HepG2 (cell line): ENCODE results near the gene SLC23A2. TPM values are rescaled to one million over a fixed set of nuclear protein-coding genes. Genes with fewer than 3 reads are reported as not detected.
A peak's percentile ranks its signal among the peaks of the same experiment; 100 is the strongest.

Source experiments
- ARID2 ChIP-seq: sonication (generic); formaldehyde crosslinking; IDR thresholded peaks from 2 replicates; pipeline ENCODE4 v1.8.1; 2022; ENCODE audit warnings: mild to moderate bottlenecking, missing genetic modification reagents, borderline replicate concordance
- CBX5 ChIP-seq: sonication (generic); formaldehyde crosslinking; IDR thresholded peaks from 2 replicates; pipeline ENCODE4 v1.4.0; 2020; ENCODE audit warnings: missing genetic modification reagents, borderline replicate concordance
- CHCHD3 ChIP-seq: sonication (generic); formaldehyde crosslinking; IDR thresholded peaks from 2 replicates; pipeline ENCODE4 v1.8.0; 2022; ENCODE audit warnings: mild to moderate bottlenecking, missing genetic modification reagents, moderate library complexity
- FLYWCH1 ChIP-seq: sonication (generic); formaldehyde crosslinking; IDR thresholded peaks from 2 replicates; pipeline ENCODE4 v1.8.1; 2023; ENCODE audit warnings: mild to moderate bottlenecking, missing genetic modification reagents
- FOXK1 ChIP-seq: sonication (generic); formaldehyde crosslinking; IDR thresholded peaks from 2 replicates; pipeline ENCODE4 v1.4.0; 2020; ENCODE audit warnings: low read depth, missing genetic modification reagents, borderline replicate concordance
- HES4 ChIP-seq: sonication (generic); formaldehyde crosslinking; IDR thresholded peaks from 2 replicates; pipeline ENCODE4 v1.9.0; 2021; ENCODE audit warnings: mild to moderate bottlenecking, missing genetic modification reagents, borderline replicate concordance
- HOXD1 ChIP-seq: sonication (generic); formaldehyde crosslinking; IDR thresholded peaks from 2 replicates; pipeline ENCODE4 v1.5.0; 2020; ENCODE audit warnings: missing genetic modification reagents
- MAFK ChIP-seq, 2 experiments: IDR thresholded peaks in 1 of 2; conservative IDR thresholded peaks in 1 of 2; 2 replicates each; pipeline ENCODE4 v1.6.1; 2011; ENCODE audit warnings: improper control_type of control experiment in 2 of 2, low read length in 2 of 2
- ONECUT2 ChIP-seq: sonication (generic); formaldehyde crosslinking; IDR thresholded peaks from 2 replicates; pipeline ENCODE4 v1.4.0; 2020; ENCODE audit warnings: missing genetic modification reagents
- PHB2 ChIP-seq: fragments of 450-650 bp; IDR thresholded peaks from 2 replicates; pipeline ENCODE4 v1.6.1; 2018; ENCODE audit not compliant: partially characterized antibody
- PHF5A ChIP-seq: IDR thresholded peaks from one replicate; pipeline ENCODE4 v1.6.1; 2018; ENCODE audit warnings: low read depth, missing genetic modification reagents; ENCODE audit not compliant: unreplicated experiment
- POLR2G ChIP-seq: fragments of 200-400 bp; formaldehyde crosslinking; IDR thresholded peaks from 2 replicates; pipeline ENCODE4 v1.6.1; 2018; ENCODE audit warnings: mild to moderate bottlenecking, low read depth, low read length, moderate library complexity
- REPIN1 ChIP-seq: sonication (generic); formaldehyde crosslinking; IDR thresholded peaks from 2 replicates; pipeline ENCODE4 v1.8.0; 2022; ENCODE audit warnings: missing genetic modification reagents, low read depth, mild to moderate bottlenecking, borderline replicate concordance
- STAG1 ChIP-seq: sonication (generic); formaldehyde crosslinking; IDR thresholded peaks from 2 replicates; pipeline ENCODE4 v1.4.0; 2020; ENCODE audit warnings: missing genetic modification reagents
- TARDBP ChIP-seq: sonication (generic); formaldehyde crosslinking; IDR thresholded peaks from 2 replicates; pipeline ENCODE4 v1.8.0; 2022; ENCODE audit warnings: mild to moderate bottlenecking, missing genetic modification reagents
- TFAP4 ChIP-seq: sonication (generic); IDR thresholded peaks from 2 replicates; pipeline ENCODE4 v1.6.1; 2016; ENCODE audit warnings: low read depth, borderline replicate concordance
- TFE3 ChIP-seq: IDR thresholded peaks from 2 replicates; pipeline ENCODE4 v1.6.1; 2016
- XRCC5 ChIP-seq: fragments of 200-400 bp; formaldehyde crosslinking; optimal IDR thresholded peaks from 2 replicates; pipeline ENCODE3; 2017; ENCODE audit warnings: mild to moderate bottlenecking, low read length
- ZBTB14 ChIP-seq: sonication (generic); formaldehyde crosslinking; IDR thresholded peaks from 2 replicates; pipeline ENCODE4 v1.4.0; 2020; ENCODE audit warnings: missing genetic modification reagents
- ZBTB38 ChIP-seq: sonication (generic); formaldehyde crosslinking; IDR thresholded peaks from 2 replicates; pipeline ENCODE4 v1.5.1; 2020; ENCODE audit warnings: mild to moderate bottlenecking, missing genetic modification reagents
- ZFY ChIP-seq: sonication (generic); formaldehyde crosslinking; IDR thresholded peaks from 2 replicates; pipeline ENCODE4 v1.4.0; 2020; ENCODE audit warnings: missing genetic modification reagents
- ZNF180 ChIP-seq: sonication (generic); formaldehyde crosslinking; IDR thresholded peaks from 2 replicates; pipeline ENCODE4 v1.4.0; 2020; ENCODE audit warnings: low read depth, missing genetic modification reagents, borderline replicate concordance
- ZNF207 ChIP-seq: fragments of 450-650 bp; IDR thresholded peaks from 2 replicates; pipeline ENCODE4 v1.6.1; 2016; ENCODE audit warnings: antibody characterized with exemption, borderline replicate concordance
- ZNF335 ChIP-seq: sonication (generic); formaldehyde crosslinking; IDR thresholded peaks from 2 replicates; pipeline ENCODE4 v1.4.0; 2020; ENCODE audit warnings: missing genetic modification reagents
- ZNF558 ChIP-seq: sonication (generic); formaldehyde crosslinking; IDR thresholded peaks from 2 replicates; pipeline ENCODE4 v1.9.0; 2022; ENCODE audit warnings: mild to moderate bottlenecking, missing genetic modification reagents, borderline replicate concordance
- ZNF563 ChIP-seq: sonication (generic); formaldehyde crosslinking; IDR thresholded peaks from 2 replicates; pipeline ENCODE4 v1.8.0; 2022; ENCODE audit warnings: mild to moderate bottlenecking, moderate library complexity, missing genetic modification reagents
- ZNF614 ChIP-seq: IDR thresholded peaks from 2 replicates; pipeline ENCODE4 v1.6.1; 2018; ENCODE audit warnings: missing biosample characterization, missing genetic modification reagents, inconsistent platforms, borderline replicate concordance
- ZNF766 ChIP-seq: sonication (generic); formaldehyde crosslinking; IDR thresholded peaks from 2 replicates; pipeline ENCODE4 v1.5.0; 2020; ENCODE audit warnings: missing genetic modification reagents, borderline replicate concordance
- polyA plus RNA-seq, 8 experiments: library from polyadenylated mRNA; depleted of rRNA in 3 of 8; stranded (reverse) in 7 of 8; unstranded in 1 of 8; fragments of >200 nt; fragmentation: Illumina TruSeq in 4 of 8; extraction: Trizol in 4 of 8; gene quantifications; 2 replicates each; pipeline versions ENCODE4 v1.2.1 to v1.2.3, GENCODE V29; 2011 to 2016; ENCODE audit warnings: low read depth in 4 of 8, missing spikeins in 1 of 8, mixed read lengths in 1 of 8; ENCODE audit not compliant: insufficient read depth in 1 of 8
- total RNA-seq, 5 experiments: library from RNA; depleted of rRNA; stranded (reverse); fragments of >200 nt; fragmentation: Illumina TruSeq; extraction: Trizol; gene quantifications; 2 replicates each; pipeline ENCODE4 v1.2.3, GENCODE V29; 2016; ENCODE audit warnings: low read depth in 1 of 5

Gene SLC23A2
- total and polyA plus RNA-seq, 2 of the 13 experiments (the other 11 are each of a cell fraction or from before 2014, with no cell fraction given) = 42.2 to 51.2 TPM

GRCh38 chr20:4937407-4938319 lies 63.6 kb downstream of the SLC23A2 start (continued):
- TF ChIP-seq ARID2 (CRISPR knock-in tag) (no peak), ZNF558 (CRISPR knock-in tag) (no peak), PHB2 (no peak), ZNF180 (CRISPR knock-in tag) (no peak), STAG1 (no peak; the same call in 1 of the 2 replicates), ZBTB38 (0 out of 2 replicates have a peak, but pooled peaks have one; percentile 7), FOXK1 (CRISPR knock-in tag) (peak; percentile 52; the same call in 1 of the 2 replicates), HOXD1 (no peak), XRCC5 (no peak), ZNF207 (no peak), TFAP4 (peak; percentile 99), FLYWCH1 (no peak), ZNF614 (CRISPR knock-in tag) (no peak), TARDBP (peak; percentile 28; the same call in 1 of the 2 replicates), ONECUT2 (CRISPR knock-in tag) (no peak), CBX5 (CRISPR knock-in tag) (no peak), HES4 (CRISPR knock-in tag) (no peak), ZNF766 (no peak), ZFY (peak; percentile 15; the same call in 1 of the 2 replicates), ZBTB14 (CRISPR knock-in tag) (no peak), TFE3 (CRISPR knock-in tag) (peak; percentile 28; the same call in 1 of the 2 replicates), REPIN1 (CRISPR knock-in tag) (no peak; the same call in 1 of the 2 replicates), POLR2G (no peak), ZNF335 (CRISPR knock-in tag) (no peak), MAFK (conservative IDR thresholded peaks at IDR 0.05 in 1 of 2, IDR thresholded peaks at IDR 0.05 in 1 of 2; ENCODE audit: low read length in 2 of 2) (peak in 1 of 2 experiments; percentile 20; a peak in 1 of 4 replicates), ZNF563 (CRISPR knock-in tag) (no peak), PHF5A (CRISPR knock-in tag) (no peak), CHCHD3 (CRISPR knock-in tag) (no peak)
